ENCODE results near the gene AUNIP.

The AUNIP gene

DNA sequence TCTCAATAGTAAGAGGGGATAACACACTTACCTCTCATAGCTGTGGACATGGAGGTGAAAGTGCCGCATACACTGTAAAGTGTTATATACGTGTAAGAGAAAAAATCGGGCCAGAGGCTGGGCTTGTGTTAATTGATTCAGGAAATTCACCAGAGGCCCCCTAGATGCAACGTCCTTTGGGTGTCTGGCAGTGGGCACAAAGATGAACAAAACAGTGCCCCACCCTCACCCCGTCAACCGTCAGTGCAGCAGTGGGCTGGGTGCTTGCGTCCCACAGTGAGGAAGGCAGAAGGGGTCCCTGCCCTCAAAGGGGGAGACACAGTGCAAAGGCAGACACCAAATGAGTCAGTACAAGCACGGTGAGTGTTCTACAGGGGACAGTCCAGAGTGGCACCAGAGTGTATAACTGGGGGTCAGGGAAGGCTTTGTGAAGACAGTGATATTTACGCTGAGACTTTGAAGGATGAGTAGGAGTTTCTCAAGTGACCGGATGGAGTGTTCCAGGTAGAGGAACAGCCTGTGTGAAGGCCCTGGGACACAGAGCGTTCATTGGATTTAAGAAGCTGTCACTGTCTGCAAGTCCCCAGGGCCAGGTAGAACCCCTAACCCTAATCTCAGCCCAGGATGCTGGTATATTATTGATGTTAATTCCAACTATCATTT, 46.1 kb downstream of the AUNIP start:
- ChIA-PET CTCF (no interaction called here), POLR2A (no interaction called here)
- Histone ChIP-seq H3K36me3 (ENCODE audit: control insufficient read depth in 2 of 2, insufficient read depth in 1 of 2, low read length in 2 of 2) (peaks cover 7 to 84% of the 10 kb centered on the region in 2 experiments; a peak in 2 of 3 replicates), H3K27ac (ENCODE audit: extremely low read depth, low read depth, low read length) (no peak overlapping the region), H3K9me3 (ENCODE audit: control insufficient read depth, insufficient read depth, low read depth, low read length) (no peaks in the 10 kb centered on the region), H3K4me3 (ENCODE audit: low read depth, low read length) (no peak overlapping the region), H3K4me1 (ENCODE audit: control insufficient read depth, insufficient read depth, low read length) (no peaks in the 10 kb centered on the region; the same call in 1 of the 2 replicates)
- TF ChIP-seq ZFP3 (tag by site-specific recombination; IDR thresholded peaks at IDR 0.05; ENCODE audit: low read depth): peak; percentile 71
- TF ChIP-seq, protein P1, sequence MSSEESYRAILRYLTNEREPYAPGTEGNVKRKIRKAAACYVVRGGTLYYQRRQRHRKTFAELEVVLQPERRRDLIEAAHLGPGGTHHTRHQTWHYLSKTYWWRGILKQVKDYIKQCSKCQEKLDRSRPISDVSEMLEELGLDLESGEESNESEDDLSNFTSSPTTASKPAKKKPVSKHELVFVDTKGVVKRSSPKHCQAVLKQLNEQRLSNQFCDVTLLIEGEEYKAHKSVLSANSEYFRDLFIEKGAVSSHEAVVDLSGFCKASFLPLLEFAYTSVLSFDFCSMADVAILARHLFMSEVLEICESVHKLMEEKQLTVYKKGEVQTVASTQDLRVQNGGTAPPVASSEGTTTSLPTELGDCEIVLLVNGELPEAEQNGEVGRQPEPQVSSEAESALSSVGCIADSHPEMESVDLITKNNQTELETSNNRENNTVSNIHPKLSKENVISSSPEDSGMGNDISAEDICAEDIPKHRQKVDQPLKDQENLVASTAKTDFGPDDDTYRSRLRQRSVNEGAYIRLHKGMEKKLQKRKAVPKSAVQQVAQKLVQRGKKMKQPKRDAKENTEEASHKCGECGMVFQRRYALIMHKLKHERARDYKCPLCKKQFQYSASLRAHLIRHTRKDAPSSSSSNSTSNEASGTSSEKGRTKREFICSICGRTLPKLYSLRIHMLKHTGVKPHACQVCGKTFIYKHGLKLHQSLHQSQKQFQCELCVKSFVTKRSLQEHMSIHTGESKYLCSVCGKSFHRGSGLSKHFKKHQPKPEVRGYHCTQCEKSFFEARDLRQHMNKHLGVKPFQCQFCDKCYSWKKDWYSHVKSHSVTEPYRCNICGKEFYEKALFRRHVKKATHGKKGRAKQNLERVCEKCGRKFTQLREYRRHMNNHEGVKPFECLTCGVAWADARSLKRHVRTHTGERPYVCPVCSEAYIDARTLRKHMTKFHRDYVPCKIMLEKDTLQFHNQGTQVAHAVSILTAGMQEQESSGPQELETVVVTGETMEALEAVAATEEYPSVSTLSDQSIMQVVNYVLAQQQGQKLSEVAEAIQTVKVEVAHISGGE (tag by site-specific recombination; conservative IDR thresholded peaks at IDR 0.05; ENCODE audit: low read depth): no peak

DNA sequence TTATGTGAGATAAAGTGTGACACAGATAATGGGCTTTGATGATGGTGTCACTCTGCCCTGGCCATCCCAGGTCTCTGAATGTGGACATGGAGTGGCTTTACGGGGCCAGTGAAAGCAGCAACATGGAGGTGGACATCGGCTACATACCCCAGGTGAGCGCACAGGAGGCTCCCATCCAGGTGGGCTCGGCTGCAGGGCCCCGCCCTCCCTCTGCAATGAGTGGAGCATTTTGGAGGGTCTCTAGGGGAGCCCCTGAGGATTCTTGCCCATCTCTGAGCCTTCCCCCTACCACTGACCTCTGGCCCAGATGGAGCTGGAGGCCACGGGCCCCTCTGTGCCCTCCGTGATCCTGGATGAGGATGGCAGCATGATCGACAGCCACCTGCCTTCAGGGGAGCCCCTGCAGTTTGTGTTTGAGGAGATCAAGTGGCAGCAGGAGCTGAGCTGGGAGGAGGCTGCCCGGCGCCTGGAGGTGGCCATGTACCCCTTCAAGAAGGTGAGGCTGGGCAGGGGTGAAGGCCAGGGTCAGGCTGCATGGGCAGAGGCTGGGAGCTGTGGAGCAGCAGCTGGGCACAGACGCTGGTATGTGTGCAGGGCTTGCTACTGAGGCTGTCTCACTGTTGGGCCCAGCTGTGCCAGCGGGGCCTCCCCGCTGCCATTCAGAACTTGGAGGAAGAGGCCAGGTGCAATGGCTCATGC, 47.7 kb downstream of the AUNIP start:
- Histone ChIP-seq H3K36me3 (ENCODE audit: control insufficient read depth in 2 of 2, insufficient read depth in 1 of 2, low read length in 2 of 2) (peaks cover 7 to 96% of the 10 kb centered on the region in 2 experiments; a peak in 2 of 3 replicates), H3K4me3 (ENCODE audit: low read depth, low read length) (no peak overlapping the region), H3K9me3 (ENCODE audit: control insufficient read depth, insufficient read depth, low read depth, low read length) (no peaks in the 10 kb centered on the region), H3K4me1 (ENCODE audit: control insufficient read depth, insufficient read depth, low read length) (no peaks in the 10 kb centered on the region), H3K27ac (ENCODE audit: extremely low read depth, low read depth, low read length) (no peak overlapping the region)
- TF ChIP-seq ZEB2 (tag by site-specific recombination; IDR thresholded peaks at IDR 0.05) (no peak), ZNF140 (tag by site-specific recombination; IDR thresholded peaks at IDR 0.05) (no peak), ZNF473 (tag by site-specific recombination; IDR thresholded peaks at IDR 0.05) (no peak), ZNF529 (tag by site-specific recombination; IDR thresholded peaks at IDR 0.05; ENCODE audit: insufficient replicate concordance) (no peak), ZNF624 (tag by site-specific recombination; IDR thresholded peaks at IDR 0.05) (no peak)
- TF ChIP-seq, protein P2, sequence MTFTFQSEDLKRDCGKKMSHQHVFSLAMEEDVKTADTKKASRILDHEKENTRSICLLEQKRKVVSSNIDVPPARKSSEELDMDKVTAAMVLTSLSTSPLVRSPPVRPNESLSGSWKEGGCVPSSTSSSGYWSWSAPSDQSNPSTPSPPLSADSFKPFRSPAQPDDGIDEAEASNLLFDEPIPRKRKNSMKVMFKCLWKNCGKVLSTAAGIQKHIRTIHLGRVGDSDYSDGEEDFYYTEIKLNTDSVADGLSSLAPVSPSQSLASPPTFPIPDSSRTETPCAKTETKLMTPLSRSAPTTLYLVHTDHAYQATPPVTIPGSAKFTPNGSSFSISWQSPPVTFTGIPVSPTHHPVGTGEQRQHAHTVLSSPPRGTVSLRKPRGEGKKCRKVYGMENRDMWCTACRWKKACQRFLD (tag by site-specific recombination; IDR thresholded peaks at IDR 0.05): no peak
- POLR2A ChIA-PET: interaction anchor here (0.6 to 2.7 kb wide), 4 partner anchors 11 to 203 kb away, joined by 3 to 14 read pairs (median 5); partner anchors contain the start of gene SELENON
- CTCF ChIA-PET: interaction anchor here (0.6 to 2.9 kb wide), 12 partner anchors 11 to 408 kb away, joined by 3 to 25 read pairs (median 4); partner anchors contain the start of gene SELENON

DNA sequence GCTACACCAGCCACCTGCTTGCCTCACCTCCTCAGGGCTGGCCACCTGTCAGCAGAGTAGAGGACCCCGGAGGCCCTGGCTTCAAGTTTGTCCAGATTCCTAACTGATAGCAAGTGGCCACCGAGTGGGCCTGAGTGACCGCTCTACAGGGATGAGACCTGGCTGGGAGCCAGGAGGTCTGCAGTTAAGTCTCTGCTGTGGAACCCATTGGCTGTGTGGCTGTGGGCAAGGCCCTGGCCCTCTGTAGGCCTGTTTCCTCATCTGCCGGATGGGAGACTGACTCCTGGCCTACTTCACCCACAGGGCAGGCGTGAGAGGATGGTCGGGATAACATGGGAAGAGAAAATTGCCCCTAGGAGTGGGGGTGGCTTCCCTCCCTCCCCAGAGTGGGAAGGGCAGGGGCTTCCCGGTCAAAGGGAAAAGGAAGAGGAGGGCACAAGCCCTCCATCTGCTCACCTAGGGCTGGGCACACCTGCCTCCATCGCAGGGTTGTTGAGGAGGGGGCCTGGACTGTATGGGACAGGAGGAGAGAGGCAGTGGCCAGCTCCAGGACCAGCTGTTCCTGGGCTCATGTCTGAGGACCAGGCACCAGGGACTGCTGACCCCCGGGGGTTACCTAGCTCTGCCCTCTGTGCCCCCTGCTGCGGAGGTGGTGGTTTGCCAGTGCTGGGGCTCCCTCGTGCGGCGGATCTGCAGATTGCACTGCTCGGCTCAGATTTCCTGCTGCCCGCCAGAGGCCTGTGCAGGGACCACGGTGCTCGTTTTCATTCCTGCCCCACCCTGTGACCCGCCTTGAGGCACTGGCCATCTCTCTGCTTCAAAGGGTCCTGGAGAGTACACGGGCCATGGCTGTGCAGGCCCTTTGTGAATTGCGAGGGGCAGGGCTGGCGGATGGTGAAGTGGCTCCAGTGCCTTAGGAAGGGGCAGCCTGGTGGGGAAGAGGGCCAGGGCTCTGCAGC, 48.6 kb downstream of the AUNIP start:
- Histone ChIP-seq H3K4me3 (ENCODE audit: low read depth, low read length) (no peak overlapping the region), H3K4me1 (ENCODE audit: control insufficient read depth, insufficient read depth, low read length) (no peaks in the 10 kb centered on the region), H3K36me3 (ENCODE audit: control insufficient read depth in 2 of 2, insufficient read depth in 1 of 2, low read length in 2 of 2) (peaks cover 7 to 96% of the 10 kb centered on the region in 2 experiments; a peak in 2 of 3 replicates), H3K9me3 (ENCODE audit: control insufficient read depth, insufficient read depth, low read depth, low read length) (no peaks in the 10 kb centered on the region), H3K27ac (ENCODE audit: extremely low read depth, low read depth, low read length) (no peak overlapping the region)
- POLR2A ChIA-PET: interaction anchor here (1.0 to 2.7 kb wide), 3 partner anchors 10 to 563 kb away, joined by 3 to 14 read pairs (median 5); partner anchors contain the start of genes RSRP1 and SELENON
- CTCF ChIA-PET: interaction anchor here (0.6 to 2.9 kb wide), 17 partner anchors 10 to 598 kb away, joined by 3 to 25 read pairs (median 4); partner anchors contain the start of gene SELENON
- TF ChIP-seq ZNF510 (tag by site-specific recombination; IDR thresholded peaks at IDR 0.05; ENCODE audit: insufficient replicate concordance) (no peak), ZNF223 (tag by site-specific recombination; IDR thresholded peaks at IDR 0.05) (no peak), ZBTB21 (tag by site-specific recombination; IDR thresholded peaks at IDR 0.05) (no peak), ZNF214 (tag by site-specific recombination; IDR thresholded peaks at IDR 0.05; ENCODE audit: borderline replicate concordance) (no peak)
- TF ChIP-seq, protein P3, sequence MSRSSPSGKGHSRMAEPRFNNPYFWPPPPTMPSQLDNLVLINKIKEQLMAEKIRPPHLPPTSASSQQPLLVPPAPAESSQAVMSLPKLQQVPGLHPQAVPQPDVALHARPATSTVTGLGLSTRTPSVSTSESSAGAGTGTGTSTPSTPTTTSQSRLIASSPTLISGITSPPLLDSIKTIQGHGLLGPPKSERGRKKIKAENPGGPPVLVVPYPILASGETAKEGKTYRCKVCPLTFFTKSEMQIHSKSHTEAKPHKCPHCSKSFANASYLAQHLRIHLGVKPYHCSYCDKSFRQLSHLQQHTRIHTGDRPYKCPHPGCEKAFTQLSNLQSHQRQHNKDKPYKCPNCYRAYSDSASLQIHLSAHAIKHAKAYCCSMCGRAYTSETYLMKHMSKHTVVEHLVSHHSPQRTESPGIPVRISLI (tag by site-specific recombination; IDR thresholded peaks at IDR 0.05): no peak
- TF ChIP-seq, protein P4, sequence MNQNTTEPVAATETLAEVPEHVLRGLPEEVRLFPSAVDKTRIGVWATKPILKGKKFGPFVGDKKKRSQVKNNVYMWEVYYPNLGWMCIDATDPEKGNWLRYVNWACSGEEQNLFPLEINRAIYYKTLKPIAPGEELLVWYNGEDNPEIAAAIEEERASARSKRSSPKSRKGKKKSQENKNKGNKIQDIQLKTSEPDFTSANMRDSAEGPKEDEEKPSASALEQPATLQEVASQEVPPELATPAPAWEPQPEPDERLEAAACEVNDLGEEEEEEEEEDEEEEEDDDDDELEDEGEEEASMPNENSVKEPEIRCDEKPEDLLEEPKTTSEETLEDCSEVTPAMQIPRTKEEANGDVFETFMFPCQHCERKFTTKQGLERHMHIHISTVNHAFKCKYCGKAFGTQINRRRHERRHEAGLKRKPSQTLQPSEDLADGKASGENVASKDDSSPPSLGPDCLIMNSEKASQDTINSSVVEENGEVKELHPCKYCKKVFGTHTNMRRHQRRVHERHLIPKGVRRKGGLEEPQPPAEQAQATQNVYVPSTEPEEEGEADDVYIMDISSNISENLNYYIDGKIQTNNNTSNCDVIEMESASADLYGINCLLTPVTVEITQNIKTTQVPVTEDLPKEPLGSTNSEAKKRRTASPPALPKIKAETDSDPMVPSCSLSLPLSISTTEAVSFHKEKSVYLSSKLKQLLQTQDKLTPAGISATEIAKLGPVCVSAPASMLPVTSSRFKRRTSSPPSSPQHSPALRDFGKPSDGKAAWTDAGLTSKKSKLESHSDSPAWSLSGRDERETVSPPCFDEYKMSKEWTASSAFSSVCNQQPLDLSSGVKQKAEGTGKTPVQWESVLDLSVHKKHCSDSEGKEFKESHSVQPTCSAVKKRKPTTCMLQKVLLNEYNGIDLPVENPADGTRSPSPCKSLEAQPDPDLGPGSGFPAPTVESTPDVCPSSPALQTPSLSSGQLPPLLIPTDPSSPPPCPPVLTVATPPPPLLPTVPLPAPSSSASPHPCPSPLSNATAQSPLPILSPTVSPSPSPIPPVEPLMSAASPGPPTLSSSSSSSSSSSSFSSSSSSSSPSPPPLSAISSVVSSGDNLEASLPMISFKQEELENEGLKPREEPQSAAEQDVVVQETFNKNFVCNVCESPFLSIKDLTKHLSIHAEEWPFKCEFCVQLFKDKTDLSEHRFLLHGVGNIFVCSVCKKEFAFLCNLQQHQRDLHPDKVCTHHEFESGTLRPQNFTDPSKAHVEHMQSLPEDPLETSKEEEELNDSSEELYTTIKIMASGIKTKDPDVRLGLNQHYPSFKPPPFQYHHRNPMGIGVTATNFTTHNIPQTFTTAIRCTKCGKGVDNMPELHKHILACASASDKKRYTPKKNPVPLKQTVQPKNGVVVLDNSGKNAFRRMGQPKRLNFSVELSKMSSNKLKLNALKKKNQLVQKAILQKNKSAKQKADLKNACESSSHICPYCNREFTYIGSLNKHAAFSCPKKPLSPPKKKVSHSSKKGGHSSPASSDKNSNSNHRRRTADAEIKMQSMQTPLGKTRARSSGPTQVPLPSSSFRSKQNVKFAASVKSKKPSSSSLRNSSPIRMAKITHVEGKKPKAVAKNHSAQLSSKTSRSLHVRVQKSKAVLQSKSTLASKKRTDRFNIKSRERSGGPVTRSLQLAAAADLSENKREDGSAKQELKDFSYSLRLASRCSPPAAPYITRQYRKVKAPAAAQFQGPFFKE (tag by site-specific recombination; IDR thresholded peaks at IDR 0.05; ENCODE audit: borderline replicate concordance): no peak
